Measurements from ENCODE around the gene ADAM17. TPM values are rescaled to one million over a fixed set of nuclear protein-coding genes. Genes with fewer than 3 reads are reported as not detected.

ADAM17 gene
- total and polyA plus RNA-seq, 5 donors from 2014 or later: 11.8 to 34.1 (median 14.3) TPM

- Histone ChIP-seq H3K4me3 (ENCODE audit: low read depth, low read length) (peak overlapping the region; percentile 80), H3K9me3 (ENCODE audit: control insufficient read depth in 2 of 2, low read length in 2 of 2) (no peaks in the 10 kb centered on the region), H3K4me1 (ENCODE audit: control insufficient read depth, insufficient read depth, low read length, poor library complexity, severe bottlenecking) (no peaks in the 10 kb centered on the region), H3K27me3 (ENCODE audit: control insufficient read depth, insufficient read depth, low read length) (no peaks in the 10 kb centered on the region), H3K36me3 (ENCODE audit: control insufficient read depth, insufficient read depth, low read length) (peaks cover 34% of the 10 kb centered on the region), H3K27ac (ENCODE audit: insufficient read depth, low read length, poor library complexity, severe bottlenecking) (peak overlapping the region; percentile 60)
- Mint-ChIP-seq H3K4me3 (peak overlapping the region; percentile 47 to 70 (median 67)), H3K4me1 (peaks cover 6 to 26% (median 16%) of the 10 kb centered on the region in 4 donors), H3K27me3 (no peaks in the 10 kb centered on the region), H3K9me3 (no peaks in the 10 kb centered on the region), H3K36me3 (peaks cover 45% of the 10 kb centered on the region), H3K27ac (peak overlapping the region; percentile 69 to 88 (median 88))
- peak; percentile 71 to 73 for ATAC-seq (ENCODE audit: low read depth in 2 of 2)
- peak in 2 of 3 donors; percentile 19 to 65 for DNase-seq
Observed at GRCh38 chr2:9445089-9445488, 110.5 kb downstream of the ADAM17 start.

GRCh38 chr2:9443526-9443925, 112.1 kb downstream of the ADAM17 start:
- Histone ChIP-seq H3K4me3 (ENCODE audit: low read depth, low read length) (no peak overlapping the region), H3K27me3 (ENCODE audit: control insufficient read depth, insufficient read depth, low read length) (no peaks in the 10 kb centered on the region), H3K36me3 (ENCODE audit: control insufficient read depth, insufficient read depth, low read length) (peaks cover 36% of the 10 kb centered on the region), H3K9me3 (ENCODE audit: control insufficient read depth in 2 of 2, low read length in 2 of 2) (no peaks in the 10 kb centered on the region), H3K4me1 (ENCODE audit: control insufficient read depth, insufficient read depth, low read length, poor library complexity, severe bottlenecking) (no peaks in the 10 kb centered on the region), H3K27ac (ENCODE audit: insufficient read depth, low read length, poor library complexity, severe bottlenecking) (no peak overlapping the region)
- ATAC-seq (ENCODE audit: low read depth in 2 of 2): no peak
- Mint-ChIP-seq H3K4me3 (peak overlapping the region in 1 of 4 donors; percentile 78), H3K36me3 (peaks cover 42% of the 10 kb centered on the region), H3K4me1 (peaks cover 6 to 26% (median 16%) of the 10 kb centered on the region in 4 donors), H3K9me3 (no peaks in the 10 kb centered on the region), H3K27ac (peak overlapping the region; percentile 24 to 61 (median 51)), H3K27me3 (no peaks in the 10 kb centered on the region)
- no peak for DNase-seq

- peaks cover 47% of the 10 kb centered on the region for H3K36me3 Mint-ChIP-seq
Observed at GRCh38 chr2:9441556-9441955, 114.1 kb downstream of the ADAM17 start.

GRCh38 chr2:9440058-9440727, 115.4 kb downstream of the ADAM17 start:
- Histone ChIP-seq H3K4me1 (ENCODE audit: control insufficient read depth, insufficient read depth, low read length, poor library complexity, severe bottlenecking) (no peaks in the 10 kb centered on the region), H3K4me3 (ENCODE audit: low read depth, low read length) (no peak overlapping the region), H3K27me3 (ENCODE audit: control insufficient read depth, insufficient read depth, low read length) (no peaks in the 10 kb centered on the region), H3K36me3 (ENCODE audit: control insufficient read depth, insufficient read depth, low read length) (peaks cover 54% of the 10 kb centered on the region), H3K27ac (ENCODE audit: insufficient read depth, low read length, poor library complexity, severe bottlenecking) (no peak overlapping the region), H3K9me3 (ENCODE audit: control insufficient read depth in 2 of 2, low read length in 2 of 2) (no peaks in the 10 kb centered on the region)
- H3K27me3 Mint-ChIP-seq: no peaks in the 10 kb centered on the region
- DNase-seq (no peak), ATAC-seq (ENCODE audit: low read depth in 2 of 2) (no peak)
- no peak overlapping the region for H3K4me3 Mint-ChIP-seq
- H3K27ac Mint-ChIP-seq: no peak overlapping the region
- no peaks in the 10 kb centered on the region for H3K9me3 Mint-ChIP-seq
- H3K36me3 Mint-ChIP-seq: peaks cover 44% of the 10 kb centered on the region
- peaks cover 5 to 18% (median 12%) of the 10 kb centered on the region in 4 donors for H3K4me1 Mint-ChIP-seq

More at GRCh38 chr2:9441556-9441955, 114.1 kb downstream of the ADAM17 start:
- ATAC-seq (ENCODE audit: low read depth in 2 of 2) (no peak), DNase-seq (no peak)
- Histone ChIP-seq H3K27me3 (ENCODE audit: control insufficient read depth, insufficient read depth, low read length) (no peaks in the 10 kb centered on the region), H3K27ac (ENCODE audit: insufficient read depth, low read length, poor library complexity, severe bottlenecking) (no peak overlapping the region), H3K9me3 (ENCODE audit: control insufficient read depth in 2 of 2, low read length in 2 of 2) (no peaks in the 10 kb centered on the region), H3K4me3 (ENCODE audit: low read depth, low read length) (no peak overlapping the region), H3K4me1 (ENCODE audit: control insufficient read depth, insufficient read depth, low read length, poor library complexity, severe bottlenecking) (no peaks in the 10 kb centered on the region), H3K36me3 (ENCODE audit: control insufficient read depth, insufficient read depth, low read length) (peaks cover 48% of the 10 kb centered on the region)
- Mint-ChIP-seq H3K27me3 (no peaks in the 10 kb centered on the region), H3K4me1 (peaks cover 6 to 26% (median 16%) of the 10 kb centered on the region in 4 donors), H3K9me3 (no peaks in the 10 kb centered on the region), H3K27ac (no peak overlapping the region), H3K4me3 (no peak overlapping the region)

- H3K36me3 Mint-ChIP-seq: peaks cover 46% of the 10 kb centered on the region
- H3K4me3 Mint-ChIP-seq: no peak overlapping the region
- no peak overlapping the region for H3K27ac Mint-ChIP-seq
- Histone ChIP-seq H3K4me3 (ENCODE audit: low read depth, low read length) (no peak overlapping the region), H3K9me3 (ENCODE audit: control insufficient read depth in 2 of 2, low read length in 2 of 2) (no peaks in the 10 kb centered on the region), H3K27me3 (ENCODE audit: control insufficient read depth, insufficient read depth, low read length) (no peaks in the 10 kb centered on the region), H3K36me3 (ENCODE audit: control insufficient read depth, insufficient read depth, low read length) (peaks cover 56% of the 10 kb centered on the region), H3K27ac (ENCODE audit: insufficient read depth, low read length, poor library complexity, severe bottlenecking) (no peak overlapping the region), H3K4me1 (ENCODE audit: control insufficient read depth, insufficient read depth, low read length, poor library complexity, severe bottlenecking) (no peaks in the 10 kb centered on the region)
- H3K4me1 Mint-ChIP-seq: peaks cover 4 to 12% (median 6%) of the 10 kb centered on the region in 4 donors
- ATAC-seq (ENCODE audit: low read depth in 2 of 2): no peak
- DNase-seq: no peak
- H3K27me3 Mint-ChIP-seq: no peaks in the 10 kb centered on the region
- no peaks in the 10 kb centered on the region for H3K9me3 Mint-ChIP-seq
Observed at GRCh38 chr2:9439536-9439935, 116.1 kb downstream of the ADAM17 start.

Other genes starting within 250 kb of the ADAM17 start
- gene ITGB1BP1, start 132.3 kb downstream of the ADAM17 start, total RNA-seq: 65.3 TPM
- gene ITGB1BP1, start 132.3 kb downstream of the ADAM17 start, polyA plus RNA-seq: 100 to 1,000 TPM; 106 to 199 (median 168) TPM
- 23.1 TPM for gene CPSF3, start 132.2 kb downstream of the ADAM17 start, total RNA-seq
- gene CPSF3, start 132.2 kb downstream of the ADAM17 start, polyA plus RNA-seq: 10 to 100 TPM; 30.7 to 37.8 (median 35.6) TPM
- gene IAH1, start 81.3 kb downstream of the ADAM17 start, total RNA-seq: 40.7 TPM
- 100 to 1,000 TPM in 2 of 4 donors, 10 to 100 TPM in 2; 87.6 to 108 (median 98.0) TPM for gene IAH1, start 81.3 kb downstream of the ADAM17 start, polyA plus RNA-seq
- 160 TPM for gene YWHAQ, start 75.2 kb upstream of the ADAM17 start, total RNA-seq
- 100 to 1,000 TPM; 238 to 359 (median 283) TPM for gene YWHAQ, start 75.2 kb upstream of the ADAM17 start, polyA plus RNA-seq

All from CD4-positive, CD25-positive, alpha-beta regulatory T cell (primary cell).